ENCODE results near the gene RAB23.

Gene RAB23

GRCh38 chr6:57205550-57206328 lies 16.4 kb downstream of the RAB23 start:
- TF ChIP-seq, protein P1, sequence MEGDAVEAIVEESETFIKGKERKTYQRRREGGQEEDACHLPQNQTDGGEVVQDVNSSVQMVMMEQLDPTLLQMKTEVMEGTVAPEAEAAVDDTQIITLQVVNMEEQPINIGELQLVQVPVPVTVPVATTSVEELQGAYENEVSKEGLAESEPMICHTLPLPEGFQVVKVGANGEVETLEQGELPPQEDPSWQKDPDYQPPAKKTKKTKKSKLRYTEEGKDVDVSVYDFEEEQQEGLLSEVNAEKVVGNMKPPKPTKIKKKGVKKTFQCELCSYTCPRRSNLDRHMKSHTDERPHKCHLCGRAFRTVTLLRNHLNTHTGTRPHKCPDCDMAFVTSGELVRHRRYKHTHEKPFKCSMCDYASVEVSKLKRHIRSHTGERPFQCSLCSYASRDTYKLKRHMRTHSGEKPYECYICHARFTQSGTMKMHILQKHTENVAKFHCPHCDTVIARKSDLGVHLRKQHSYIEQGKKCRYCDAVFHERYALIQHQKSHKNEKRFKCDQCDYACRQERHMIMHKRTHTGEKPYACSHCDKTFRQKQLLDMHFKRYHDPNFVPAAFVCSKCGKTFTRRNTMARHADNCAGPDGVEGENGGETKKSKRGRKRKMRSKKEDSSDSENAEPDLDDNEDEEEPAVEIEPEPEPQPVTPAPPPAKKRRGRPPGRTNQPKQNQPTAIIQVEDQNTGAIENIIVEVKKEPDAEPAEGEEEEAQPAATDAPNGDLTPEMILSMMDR (IDR thresholded peaks at IDR 0.05; ENCODE audit: borderline replicate concordance, extremely low read depth, low read length, poor library complexity, severe bottlenecking) = no peak
- no peak for TF ChIP-seq EZH2 (IDR thresholded peaks at IDR 0.05; ENCODE audit: borderline replicate concordance, low read depth, low read length, severe bottlenecking)
- no peaks in the 10 kb centered on the region for H3K4me1 ChIP-seq (ENCODE audit: insufficient read depth, low read length)
- DNase-seq (no peak), ATAC-seq (ENCODE audit: insufficient read depth, low read depth) (no peak)
- no peak overlapping the region for H3K9ac ChIP-seq (ENCODE audit: low read depth, low read length)
- no peak overlapping the region for H3K27ac ChIP-seq (ENCODE audit: low read length)
- no peak overlapping the region for H3K4me3 ChIP-seq (ENCODE audit: low read depth in 1 of 2, low read length in 2 of 2)
- H4K20me1 ChIP-seq (ENCODE audit: insufficient read depth, low read length) = no peaks in the 10 kb centered on the region
- no peaks in the 10 kb centered on the region for H3K9me3 ChIP-seq (ENCODE audit: insufficient read depth, low read length, severe bottlenecking)
- H3K27me3 ChIP-seq (ENCODE audit: insufficient read depth, low read length, poor library complexity) = no peaks in the 10 kb centered on the region
- H3K4me2 ChIP-seq (ENCODE audit: insufficient read depth, low read length) = no peak overlapping the region
- H2AFZ ChIP-seq (ENCODE audit: low read depth, low read length) = no peak overlapping the region
- H3K79me2 ChIP-seq (ENCODE audit: insufficient read depth, low read length) = 0 out of 2 replicates have a peak, but pooled peaks cover 6% of the 10 kb centered on the region
- H3K36me3 ChIP-seq (ENCODE audit: insufficient read depth, low read length) = no peaks in the 10 kb centered on the region

DNA sequence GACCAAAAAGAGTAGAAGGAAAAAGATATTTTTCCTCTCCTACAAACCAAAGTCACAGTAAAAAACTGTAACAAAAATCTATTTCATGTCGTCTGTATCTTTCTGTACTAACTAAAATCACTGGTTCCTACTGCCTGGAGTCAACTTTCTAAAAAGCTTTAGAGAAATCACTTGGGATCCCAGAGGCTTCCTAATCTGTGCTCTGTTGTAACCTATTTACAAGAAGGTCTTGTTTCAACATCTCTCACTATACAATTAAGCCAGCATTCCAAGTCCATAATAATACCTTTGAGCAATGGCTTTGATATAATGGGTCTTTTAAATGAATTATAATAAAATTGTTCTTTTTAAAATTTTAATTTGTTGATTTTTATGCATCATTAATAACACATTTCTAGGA lies 20.4 kb downstream of the RAB23 start:
- Histone ChIP-seq H3K27me3 (ENCODE audit: insufficient read depth, low read length, poor library complexity) (no peaks in the 10 kb centered on the region), H3K79me2 (ENCODE audit: insufficient read depth, low read length) (0 out of 2 replicates have a peak, but pooled peaks cover 4% of the 10 kb centered on the region), H3K9me3 (ENCODE audit: insufficient read depth, low read length, severe bottlenecking) (no peaks in the 10 kb centered on the region), H3K4me2 (ENCODE audit: insufficient read depth, low read length) (no peak overlapping the region), H3K4me1 (ENCODE audit: insufficient read depth, low read length) (no peaks in the 10 kb centered on the region), H3K36me3 (ENCODE audit: insufficient read depth, low read length) (peaks cover 2% of the 10 kb centered on the region; the same call in 1 of the 2 replicates), H2AFZ (ENCODE audit: low read depth, low read length) (no peak overlapping the region), H3K9ac (ENCODE audit: low read depth, low read length) (no peak overlapping the region), H4K20me1 (ENCODE audit: insufficient read depth, low read length) (no peaks in the 10 kb centered on the region), H3K4me3 (ENCODE audit: low read depth in 1 of 2, low read length in 2 of 2) (no peak overlapping the region), H3K27ac (ENCODE audit: low read length) (no peak overlapping the region)
- DNase-seq (no peak), ATAC-seq (ENCODE audit: insufficient read depth, low read depth) (no peak)
- TF ChIP-seq, protein P1 (IDR thresholded peaks at IDR 0.05; ENCODE audit: borderline replicate concordance, extremely low read depth, low read length, poor library complexity, severe bottlenecking) = no peak
- TF ChIP-seq EZH2 (IDR thresholded peaks at IDR 0.05; ENCODE audit: borderline replicate concordance, low read depth, low read length, severe bottlenecking) = no peak

GRCh38 chr6:57198926-57199636 lies 23.0 kb downstream of the RAB23 start:
- no peaks in the 10 kb centered on the region for H3K27me3 ChIP-seq (ENCODE audit: insufficient read depth, low read length, poor library complexity)
- no peak overlapping the region for H3K27ac ChIP-seq (ENCODE audit: low read length)
- no peaks in the 10 kb centered on the region for H3K9me3 ChIP-seq (ENCODE audit: insufficient read depth, low read length, severe bottlenecking)
- H3K36me3 ChIP-seq (ENCODE audit: insufficient read depth, low read length) = peaks cover 2% of the 10 kb centered on the region; the same call in 1 of the 2 replicates
- no peaks in the 10 kb centered on the region for H3K4me1 ChIP-seq (ENCODE audit: insufficient read depth, low read length)
- ATAC-seq (ENCODE audit: insufficient read depth, low read depth) (peak; percentile 33; the same call in 2 of the 3 replicates), DNase-seq (no peak)
- H3K4me3 ChIP-seq (ENCODE audit: low read depth in 1 of 2, low read length in 2 of 2) = no peak overlapping the region
- no peak for TF ChIP-seq EZH2 (IDR thresholded peaks at IDR 0.05; ENCODE audit: borderline replicate concordance, low read depth, low read length, severe bottlenecking)
- TF ChIP-seq, protein P1 (IDR thresholded peaks at IDR 0.05; ENCODE audit: borderline replicate concordance, extremely low read depth, low read length, poor library complexity, severe bottlenecking) = no peak
- no peak overlapping the region for H3K9ac ChIP-seq (ENCODE audit: low read depth, low read length)
- no peak overlapping the region for H2AFZ ChIP-seq (ENCODE audit: low read depth, low read length)
- H4K20me1 ChIP-seq (ENCODE audit: insufficient read depth, low read length) = no peaks in the 10 kb centered on the region; the same call in 1 of the 2 replicates
- no peak overlapping the region for H3K4me2 ChIP-seq (ENCODE audit: insufficient read depth, low read length)
- 0 out of 2 replicates have a peak, but pooled peaks cover 2% of the 10 kb centered on the region for H3K79me2 ChIP-seq (ENCODE audit: insufficient read depth, low read length)
